NCI-H1048 (cell line): Measurements from ENCODE around the gene PYGO2.
"Not testable (repeated sequence)": the region's sequence is repeated elsewhere in the genome, so short reads cannot be mapped to it uniquely, and the experiment has no call there.

Experiments used
- DNase-seq: peaks from one replicate; lab custom pipeline; 2025; lab: John Stamatoyannopoulos, UW

The PYGO2 gene

GRCh38 chr1:154978360-154978759 is 16.8 kb upstream of the PYGO2 start:
- DNase-seq, result no peak

GRCh38 chr1:154977762-154978161 is 16.2 kb upstream of the PYGO2 start:
- not testable (repeated sequence) for DNase-seq

- no peak for DNase-seq
Measured at GRCh38 chr1:154975409-154976059, 14.0 kb upstream of the PYGO2 start.

- DNase-seq, result peak; percentile 95
Measured at GRCh38 chr1:154974808-154975408, 13.3 kb upstream of the PYGO2 start.

GRCh38 chr1:154974102-154974807 is 12.7 kb upstream of the PYGO2 start, which contains the start of gene CKS1B:
Gene CKS1B, plus strand, starts transcription at chr1:154974681. Its CDS starts 65 bp downstream, at chr1:154974746.
- DNase-seq, result peak; percentile 100

GRCh38 chr1:154973344-154974101 is 11.9 kb upstream of the PYGO2 start:
- DNase-seq, result peak; percentile 95

- no peak for DNase-seq
Measured at GRCh38 chr1:154972517-154973343, 11.1 kb upstream of the PYGO2 start.

- no peak for DNase-seq
Measured at GRCh38 chr1:154972213-154972516, 10.6 kb upstream of the PYGO2 start.

- no peak for DNase-seq
Measured at GRCh38 chr1:154971341-154971998, 9.9 kb upstream of the PYGO2 start.

- peak; percentile 63 for DNase-seq
Measured at GRCh38 chr1:154970631-154971340, 9.2 kb upstream of the PYGO2 start, which contains the start of gene SHC1. Gene SHC1, minus strand, starts transcription at chr1:154970747. Its CDS starts 221 bp downstream, at chr1:154970526.

- DNase-seq, result no peak
Measured at GRCh38 chr1:154969860-154970452, 8.4 kb upstream of the PYGO2 start.

- DNase-seq, result no peak
Measured at GRCh38 chr1:154969246-154969645, 7.7 kb upstream of the PYGO2 start.

- no peak for DNase-seq
Measured at GRCh38 chr1:154968731-154969130, 7.1 kb upstream of the PYGO2 start.

- no peak for DNase-seq
Measured at GRCh38 chr1:154967331-154967950, 5.9 kb upstream of the PYGO2 start.

- DNase-seq, result no peak
Measured at GRCh38 chr1:154966111-154966510, 4.5 kb upstream of the PYGO2 start.

- DNase-seq, result no peak
Measured at GRCh38 chr1:154964359-154964758, 2.8 kb upstream of the PYGO2 start.

- DNase-seq, result no peak
Measured at GRCh38 chr1:154963643-154964042, 2.1 kb upstream of the PYGO2 start.

GRCh38 chr1:154962795-154963330 is 1.3 kb upstream of the PYGO2 start:
- no peak for DNase-seq

GRCh38 chr1:154962156-154962749 is 671 bp upstream of the PYGO2 start:
- DNase-seq, result no peak
